SK-N-SH treated with all-trans-retinoic acid at 6 μM for 48 hours (cell line): ENCODE measurements around the gene CDC23.

Experiments
- ATAC-seq: fragments of 200-7000 bp; cut with Tn5 transposase; 3 replicates; pipeline ENCODE4 v1.9.1; 2020; ENCODE audit warnings: mild to moderate bottlenecking, moderate library complexity
- ARNTL ChIP-seq: fragments of 450-650 bp; formaldehyde crosslinking; IDR thresholded peaks from 2 replicates; pipeline ENCODE4 v1.5.0; 2020; ENCODE audit warnings: low read depth, mild to moderate bottlenecking, moderate library complexity, borderline replicate concordance
- BACH2 ChIP-seq: fragments of 250-450 bp; sonication (Bioruptor Pico); IDR thresholded peaks from 2 replicates; pipeline ENCODE4 v1.9.0; 2021; ENCODE audit warnings: mild to moderate bottlenecking, borderline replicate concordance
- CSDC2 ChIP-seq: fragments of 250-450 bp; sonication (Bioruptor Pico); IDR thresholded peaks from 2 replicates; pipeline ENCODE4 v1.5.0; 2020; ENCODE audit warnings: mild to moderate bottlenecking, moderate library complexity
- ESRRG ChIP-seq: fragments of 250-450 bp; sonication (Bioruptor Pico); IDR thresholded peaks from 2 replicates; pipeline ENCODE4 v1.6.1; 2021; ENCODE audit warnings: mild to moderate bottlenecking
- GLIS3 ChIP-seq: fragments of 250-450 bp; sonication (Bioruptor Pico); IDR thresholded peaks from 2 replicates; pipeline ENCODE4 v1.5.0; 2020; ENCODE audit warnings: mild to moderate bottlenecking, moderate library complexity
- ISL1 ChIP-seq: fragments of 250-450 bp; sonication (Bioruptor Pico); IDR thresholded peaks from 2 replicates; pipeline ENCODE4 v2.1.2; 2022; ENCODE audit warnings: mild to moderate bottlenecking, moderate library complexity
- OSR1 ChIP-seq: fragments of 250-450 bp; sonication (Bioruptor Pico); IDR thresholded peaks from 2 replicates; pipeline ENCODE4 v1.8.0; 2022; ENCODE audit warnings: moderate library complexity, mild to moderate bottlenecking, inconsistent platforms
- PPARA ChIP-seq: fragments of 250-450 bp; sonication (Bioruptor Pico); IDR thresholded peaks from 2 replicates; pipeline ENCODE4 v1.5.0; 2020; ENCODE audit warnings: mild to moderate bottlenecking, borderline replicate concordance
- RARB ChIP-seq: fragments of 250-450 bp; sonication (Bioruptor Pico); IDR thresholded peaks from 2 replicates; pipeline ENCODE4 v1.8.0; 2021; ENCODE audit warnings: mild to moderate bottlenecking, moderate library complexity
- SNAI2 ChIP-seq: fragments of 250-450 bp; sonication (Bioruptor Pico); IDR thresholded peaks from 2 replicates; pipeline ENCODE4 v1.5.0; 2020; ENCODE audit warnings: mild to moderate bottlenecking, moderate library complexity
- TCF4 ChIP-seq: fragments of 250-450 bp; sonication (Bioruptor Pico); IDR thresholded peaks from 2 replicates; pipeline ENCODE4 v1.8.0; 2021; ENCODE audit warnings: mild to moderate bottlenecking, moderate library complexity, borderline replicate concordance
- TOX ChIP-seq: fragments of 250-450 bp; sonication (Bioruptor Pico); IDR thresholded peaks from 2 replicates; pipeline ENCODE4 v1.8.0; 2021; ENCODE audit warnings: mild to moderate bottlenecking, moderate library complexity, borderline replicate concordance
- ZC3H10 ChIP-seq: fragments of 250-450 bp; sonication (Bioruptor Pico); IDR thresholded peaks from 2 replicates; pipeline ENCODE4 v1.5.1; 2021; ENCODE audit warnings: mild to moderate bottlenecking, moderate library complexity
- ZFP3 ChIP-seq: fragments of 250-450 bp; sonication (Bioruptor Pico); IDR thresholded peaks from 2 replicates; pipeline ENCODE4 v1.5.0; 2020; ENCODE audit warnings: mild to moderate bottlenecking, moderate library complexity
- ZFP30 ChIP-seq: fragments of 450-650 bp; formaldehyde crosslinking; IDR thresholded peaks from 2 replicates; pipeline ENCODE4 v1.5.0; 2022; ENCODE audit warnings: mild to moderate bottlenecking, moderate library complexity
- ZNF565 ChIP-seq: fragments of 450-650 bp; formaldehyde crosslinking; conservative IDR thresholded peaks from 2 replicates; pipeline ENCODE4 v1.5.0; 2020; ENCODE audit warnings: low read depth, mild to moderate bottlenecking, moderate library complexity
- ZNF70 ChIP-seq: fragments of 450-650 bp; formaldehyde crosslinking; IDR thresholded peaks from 2 replicates; pipeline ENCODE4 v1.5.0; 2020; ENCODE audit warnings: mild to moderate bottlenecking, moderate library complexity
- ZNF8 ChIP-seq: fragments of 450-650 bp; formaldehyde crosslinking; IDR thresholded peaks from 2 replicates; pipeline ENCODE4 v1.5.0; 2020; ENCODE audit warnings: mild to moderate bottlenecking, moderate library complexity
- TF ChIP-seq, protein P1 (sequence below): fragments of 250-450 bp; sonication (Bioruptor Pico); IDR thresholded peaks from 2 replicates; pipeline ENCODE4 v1.8.0; 2021; ENCODE audit warnings: low read depth, mild to moderate bottlenecking, moderate library complexity, borderline replicate concordance
- TF ChIP-seq, protein P2 (sequence below): fragments of 250-450 bp; sonication (Bioruptor Pico); IDR thresholded peaks from 2 replicates; pipeline ENCODE4 v1.5.1; 2021; ENCODE audit warnings: mild to moderate bottlenecking, moderate library complexity
- TF ChIP-seq, protein P3 (sequence below): fragments of 250-450 bp; sonication (Bioruptor Pico); IDR thresholded peaks from 2 replicates; pipeline ENCODE4 v1.8.0; 2020; ENCODE audit warnings: mild to moderate bottlenecking, moderate library complexity, borderline replicate concordance

CDC23 gene

DNA sequence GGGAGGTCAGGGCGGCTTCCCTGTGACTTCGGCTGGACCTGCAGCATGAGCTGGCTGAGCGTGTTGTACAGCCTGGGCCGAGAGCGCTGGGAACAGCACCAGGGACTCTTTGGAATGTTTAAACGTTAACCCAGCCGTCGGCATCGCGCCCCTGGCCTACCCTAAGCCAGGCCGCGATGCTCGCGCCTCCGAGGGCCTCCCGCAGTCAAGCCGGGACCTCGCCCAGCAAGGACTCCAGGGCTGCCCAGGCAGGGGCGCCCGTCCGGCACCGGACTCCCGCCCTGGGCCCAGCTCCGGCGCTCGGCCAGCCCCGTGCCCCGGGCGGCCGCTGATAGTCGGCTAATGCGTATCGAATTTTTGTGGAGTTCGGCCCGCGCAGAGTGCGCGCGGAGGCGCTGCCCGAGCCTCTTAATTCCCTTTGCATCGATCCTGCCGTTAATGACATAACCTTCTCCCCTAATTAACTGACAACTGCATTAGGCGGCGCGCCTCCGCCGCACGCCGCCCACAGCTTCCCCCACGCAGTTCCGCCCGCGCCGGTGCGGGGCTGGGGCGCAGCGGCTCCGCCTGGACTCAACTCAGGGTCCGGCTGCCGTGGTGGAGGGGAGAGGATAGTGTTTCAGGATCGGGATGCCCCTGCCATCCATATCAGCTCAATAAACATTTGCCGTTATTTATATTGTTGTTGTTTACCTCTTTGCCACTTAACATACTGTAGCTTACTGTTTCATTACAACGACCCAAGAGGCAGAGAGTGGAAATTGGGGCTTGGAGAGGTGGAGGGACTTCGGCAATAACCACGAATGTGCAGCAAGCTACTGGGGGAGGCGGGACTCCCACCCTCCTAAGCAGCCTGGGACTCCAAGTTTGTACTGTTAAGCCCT, 28.8 kb upstream of the CDC23 start:
- ATAC-seq, result peak; percentile 80
- no peak for TF ChIP-seq ZFP3
- TF ChIP-seq, protein P1, sequence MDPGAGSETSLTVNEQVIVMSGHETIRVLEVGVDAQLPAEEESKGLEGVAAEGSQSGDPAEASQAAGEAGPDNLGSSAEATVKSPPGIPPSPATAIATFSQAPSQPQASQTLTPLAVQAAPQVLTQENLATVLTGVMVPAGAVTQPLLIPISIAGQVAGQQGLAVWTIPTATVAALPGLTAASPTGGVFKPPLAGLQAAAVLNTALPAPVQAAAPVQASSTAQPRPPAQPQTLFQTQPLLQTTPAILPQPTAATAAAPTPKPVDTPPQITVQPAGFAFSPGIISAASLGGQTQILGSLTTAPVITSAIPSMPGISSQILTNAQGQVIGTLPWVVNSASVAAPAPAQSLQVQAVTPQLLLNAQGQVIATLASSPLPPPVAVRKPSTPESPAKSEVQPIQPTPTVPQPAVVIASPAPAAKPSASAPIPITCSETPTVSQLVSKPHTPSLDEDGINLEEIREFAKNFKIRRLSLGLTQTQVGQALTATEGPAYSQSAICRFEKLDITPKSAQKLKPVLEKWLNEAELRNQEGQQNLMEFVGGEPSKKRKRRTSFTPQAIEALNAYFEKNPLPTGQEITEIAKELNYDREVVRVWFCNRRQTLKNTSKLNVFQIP, result no peak
- TF ChIP-seq, protein P2, sequence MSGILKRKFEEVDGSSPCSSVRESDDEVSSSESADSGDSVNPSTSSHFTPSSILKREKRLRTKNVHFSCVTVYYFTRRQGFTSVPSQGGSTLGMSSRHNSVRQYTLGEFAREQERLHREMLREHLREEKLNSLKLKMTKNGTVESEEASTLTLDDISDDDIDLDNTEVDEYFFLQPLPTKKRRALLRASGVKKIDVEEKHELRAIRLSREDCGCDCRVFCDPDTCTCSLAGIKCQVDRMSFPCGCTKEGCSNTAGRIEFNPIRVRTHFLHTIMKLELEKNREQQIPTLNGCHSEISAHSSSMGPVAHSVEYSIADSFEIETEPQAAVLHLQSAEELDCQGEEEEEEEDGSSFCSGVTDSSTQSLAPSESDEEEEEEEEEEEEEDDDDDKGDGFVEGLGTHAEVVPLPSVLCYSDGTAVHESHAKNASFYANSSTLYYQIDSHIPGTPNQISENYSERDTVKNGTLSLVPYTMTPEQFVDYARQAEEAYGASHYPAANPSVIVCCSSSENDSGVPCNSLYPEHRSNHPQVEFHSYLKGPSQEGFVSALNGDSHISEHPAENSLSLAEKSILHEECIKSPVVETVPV (CRISPR knock-in tag), result no peak
- no peak for TF ChIP-seq CSDC2
- no peak for TF ChIP-seq ZNF70 (CRISPR knock-in tag)
- no peak for TF ChIP-seq ZC3H10
- TF ChIP-seq, protein P3, sequence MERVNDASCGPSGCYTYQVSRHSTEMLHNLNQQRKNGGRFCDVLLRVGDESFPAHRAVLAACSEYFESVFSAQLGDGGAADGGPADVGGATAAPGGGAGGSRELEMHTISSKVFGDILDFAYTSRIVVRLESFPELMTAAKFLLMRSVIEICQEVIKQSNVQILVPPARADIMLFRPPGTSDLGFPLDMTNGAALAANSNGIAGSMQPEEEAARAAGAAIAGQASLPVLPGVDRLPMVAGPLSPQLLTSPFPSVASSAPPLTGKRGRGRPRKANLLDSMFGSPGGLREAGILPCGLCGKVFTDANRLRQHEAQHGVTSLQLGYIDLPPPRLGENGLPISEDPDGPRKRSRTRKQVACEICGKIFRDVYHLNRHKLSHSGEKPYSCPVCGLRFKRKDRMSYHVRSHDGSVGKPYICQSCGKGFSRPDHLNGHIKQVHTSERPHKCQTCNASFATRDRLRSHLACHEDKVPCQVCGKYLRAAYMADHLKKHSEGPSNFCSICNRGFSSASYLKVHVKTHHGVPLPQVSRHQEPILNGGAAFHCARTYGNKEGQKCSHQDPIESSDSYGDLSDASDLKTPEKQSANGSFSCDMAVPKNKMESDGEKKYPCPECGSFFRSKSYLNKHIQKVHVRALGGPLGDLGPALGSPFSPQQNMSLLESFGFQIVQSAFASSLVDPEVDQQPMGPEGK (CRISPR knock-in tag), result no peak

DNA sequence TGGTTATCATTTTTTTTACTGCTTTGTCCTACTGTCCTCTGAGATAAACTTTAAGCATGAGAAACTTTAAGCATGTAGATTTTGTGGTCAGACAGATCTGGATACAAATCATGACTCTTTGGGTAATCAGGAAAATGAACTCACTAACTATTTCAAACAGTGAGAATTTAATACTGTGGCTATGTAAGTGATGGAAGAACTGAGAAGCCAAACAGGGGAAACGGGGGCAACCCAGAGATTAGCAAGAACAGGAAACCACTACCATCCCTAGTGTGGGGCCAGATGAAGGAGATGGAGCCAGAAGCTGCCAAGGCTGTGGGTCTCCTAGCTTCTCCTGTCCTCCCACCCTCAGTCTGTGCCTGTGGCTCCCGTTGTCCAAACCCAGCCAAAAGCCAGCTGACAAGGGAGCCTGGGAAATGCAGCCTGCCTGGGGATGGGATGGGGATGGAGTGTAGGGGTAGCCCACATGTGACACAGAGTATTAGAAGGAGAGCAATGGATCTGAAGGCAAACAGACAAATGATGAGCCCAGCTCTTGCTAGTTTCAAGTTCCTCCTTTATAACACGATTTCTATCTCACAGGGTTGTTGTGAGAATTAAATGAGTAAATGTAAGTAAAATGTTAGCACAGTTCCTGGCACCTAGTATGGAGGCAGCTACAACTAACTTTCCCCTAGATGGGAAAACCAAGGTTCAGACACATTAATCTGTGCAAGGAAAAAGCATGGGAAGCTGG, 27.7 kb upstream of the CDC23 start:
- no peak for ATAC-seq

DNA sequence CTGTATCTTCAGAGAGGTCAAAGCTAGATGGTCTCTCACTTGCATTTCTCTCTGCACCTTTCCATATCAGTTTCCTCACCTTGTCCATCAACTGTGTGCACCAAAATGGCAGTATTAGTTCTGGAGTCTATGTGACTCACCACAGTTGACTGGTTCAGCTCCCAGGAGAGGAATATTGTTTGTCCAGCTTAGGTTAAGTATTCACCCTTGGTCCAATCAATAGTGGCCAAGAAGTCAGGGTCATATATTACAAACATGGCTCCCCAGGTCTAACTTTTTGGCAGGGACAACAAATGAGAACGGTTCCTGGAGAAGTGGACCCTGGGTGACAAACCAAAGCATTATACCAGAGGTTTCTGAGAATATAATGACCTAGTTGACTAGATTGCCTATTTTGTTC, 24.9 kb upstream of the CDC23 start:
- ATAC-seq, result no peak
- TF ChIP-seq ARNTL (CRISPR knock-in tag) (no peak), ZNF8 (CRISPR knock-in tag) (no peak), ISL1 (no peak), ZC3H10 (no peak), RARB (CRISPR knock-in tag) (no peak), ZFP30 (CRISPR knock-in tag) (no peak), OSR1 (CRISPR knock-in tag) (no peak)
- TF ChIP-seq, protein P2 (CRISPR knock-in tag), result no peak

More for the DNA sequence above, 27.7 kb upstream of the CDC23 start:
- TF ChIP-seq GLIS3 (CRISPR knock-in tag) (no peak), ZFP3 (no peak), ARNTL (CRISPR knock-in tag) (no peak)

DNA sequence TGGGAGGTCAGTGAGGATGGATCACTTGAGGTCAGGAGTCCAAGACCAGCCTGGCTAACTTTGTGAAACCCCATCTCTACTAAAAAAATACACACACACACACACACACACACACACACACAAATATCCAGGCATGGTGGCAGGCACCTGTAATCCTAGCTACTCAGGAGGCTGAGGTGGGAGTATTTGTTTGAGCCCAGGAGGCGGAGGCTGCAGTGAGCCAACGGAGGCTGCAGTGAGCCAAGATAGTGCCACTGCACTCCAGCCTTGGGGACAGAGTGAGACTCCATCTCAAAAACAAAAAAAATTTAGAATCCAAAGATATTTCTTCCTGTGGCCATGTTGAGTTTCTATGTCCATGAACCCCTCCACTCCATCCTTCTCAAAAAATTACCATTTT, 21.5 kb upstream of the CDC23 start:
- no peak for ATAC-seq
- TF ChIP-seq OSR1 (CRISPR knock-in tag), result no peak

DNA sequence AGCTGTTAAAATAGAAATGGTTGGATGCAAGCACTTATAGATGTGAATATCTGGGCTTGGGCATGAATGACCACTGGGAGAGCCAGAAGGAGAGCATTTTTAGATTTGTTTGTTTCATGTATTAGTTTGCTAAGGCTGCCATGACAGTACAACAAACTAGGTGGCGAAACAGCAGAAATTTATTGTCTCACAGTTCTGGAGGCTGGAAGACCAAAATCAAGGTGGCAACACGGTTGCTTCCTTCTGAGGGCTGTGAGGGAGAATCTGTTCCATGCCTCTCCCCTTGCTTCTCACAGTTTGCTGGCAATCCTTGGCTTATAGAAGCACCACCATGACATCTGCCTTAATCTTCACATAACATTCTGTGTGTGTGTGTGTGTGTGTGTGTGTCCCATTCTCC, 20.2 kb upstream of the CDC23 start:
- TF ChIP-seq ESRRG (CRISPR knock-in tag), result no peak
- no peak for TF ChIP-seq GLIS3 (CRISPR knock-in tag)
- TF ChIP-seq RARB (CRISPR knock-in tag), result no peak
- TF ChIP-seq BACH2 (CRISPR knock-in tag), result no peak
- TF ChIP-seq ISL1, result no peak
- TF ChIP-seq, protein P3 (CRISPR knock-in tag), result no peak
- TF ChIP-seq ZNF565 (CRISPR knock-in tag), result no peak
- TF ChIP-seq TOX, result no peak
- TF ChIP-seq PPARA, result no peak
- TF ChIP-seq ZNF70 (CRISPR knock-in tag), result no peak
- TF ChIP-seq ZC3H10, result no peak
- no peak for TF ChIP-seq SNAI2 (CRISPR knock-in tag)
- no peak for TF ChIP-seq ZNF8 (CRISPR knock-in tag)
- TF ChIP-seq, protein P2 (CRISPR knock-in tag), result no peak
- TF ChIP-seq TCF4 (CRISPR knock-in tag), result no peak
- no peak for ATAC-seq
